ENCODE data around the gene RNF149.
A peak's percentile ranks its signal among the peaks of the same experiment; 100 is the strongest.

The RNF149 gene

DNA sequence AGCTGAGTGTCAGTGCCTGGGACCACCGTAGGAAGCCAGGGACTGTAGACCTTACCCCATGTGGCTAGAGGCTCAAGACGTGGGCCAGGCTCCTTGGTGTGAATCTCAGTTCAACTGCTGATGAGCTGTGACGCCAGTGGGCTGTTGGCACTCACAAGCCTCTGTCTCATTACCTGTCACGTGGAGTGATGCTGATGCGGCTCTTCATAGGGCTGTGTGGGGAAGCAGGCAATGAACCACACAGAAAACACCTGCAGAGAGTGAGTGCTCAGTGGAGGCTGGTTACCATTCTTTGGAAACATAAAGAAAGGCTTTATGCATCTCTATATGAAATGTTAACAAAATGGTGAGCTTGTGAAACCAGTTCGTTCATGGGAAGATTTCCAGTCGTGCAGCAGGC, 42.7 kb upstream of the RNF149 start:
- H3K4me3 ChIP-seq (ENCODE audit: low read length), result no peak overlapping the region
- no peak for DNase-seq (ENCODE audit: low read depth)
- TF ChIP-seq, protein P1, sequence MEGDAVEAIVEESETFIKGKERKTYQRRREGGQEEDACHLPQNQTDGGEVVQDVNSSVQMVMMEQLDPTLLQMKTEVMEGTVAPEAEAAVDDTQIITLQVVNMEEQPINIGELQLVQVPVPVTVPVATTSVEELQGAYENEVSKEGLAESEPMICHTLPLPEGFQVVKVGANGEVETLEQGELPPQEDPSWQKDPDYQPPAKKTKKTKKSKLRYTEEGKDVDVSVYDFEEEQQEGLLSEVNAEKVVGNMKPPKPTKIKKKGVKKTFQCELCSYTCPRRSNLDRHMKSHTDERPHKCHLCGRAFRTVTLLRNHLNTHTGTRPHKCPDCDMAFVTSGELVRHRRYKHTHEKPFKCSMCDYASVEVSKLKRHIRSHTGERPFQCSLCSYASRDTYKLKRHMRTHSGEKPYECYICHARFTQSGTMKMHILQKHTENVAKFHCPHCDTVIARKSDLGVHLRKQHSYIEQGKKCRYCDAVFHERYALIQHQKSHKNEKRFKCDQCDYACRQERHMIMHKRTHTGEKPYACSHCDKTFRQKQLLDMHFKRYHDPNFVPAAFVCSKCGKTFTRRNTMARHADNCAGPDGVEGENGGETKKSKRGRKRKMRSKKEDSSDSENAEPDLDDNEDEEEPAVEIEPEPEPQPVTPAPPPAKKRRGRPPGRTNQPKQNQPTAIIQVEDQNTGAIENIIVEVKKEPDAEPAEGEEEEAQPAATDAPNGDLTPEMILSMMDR (conservative IDR thresholded peaks at IDR 0.05; ENCODE audit: low read length), result no peak

DNA sequence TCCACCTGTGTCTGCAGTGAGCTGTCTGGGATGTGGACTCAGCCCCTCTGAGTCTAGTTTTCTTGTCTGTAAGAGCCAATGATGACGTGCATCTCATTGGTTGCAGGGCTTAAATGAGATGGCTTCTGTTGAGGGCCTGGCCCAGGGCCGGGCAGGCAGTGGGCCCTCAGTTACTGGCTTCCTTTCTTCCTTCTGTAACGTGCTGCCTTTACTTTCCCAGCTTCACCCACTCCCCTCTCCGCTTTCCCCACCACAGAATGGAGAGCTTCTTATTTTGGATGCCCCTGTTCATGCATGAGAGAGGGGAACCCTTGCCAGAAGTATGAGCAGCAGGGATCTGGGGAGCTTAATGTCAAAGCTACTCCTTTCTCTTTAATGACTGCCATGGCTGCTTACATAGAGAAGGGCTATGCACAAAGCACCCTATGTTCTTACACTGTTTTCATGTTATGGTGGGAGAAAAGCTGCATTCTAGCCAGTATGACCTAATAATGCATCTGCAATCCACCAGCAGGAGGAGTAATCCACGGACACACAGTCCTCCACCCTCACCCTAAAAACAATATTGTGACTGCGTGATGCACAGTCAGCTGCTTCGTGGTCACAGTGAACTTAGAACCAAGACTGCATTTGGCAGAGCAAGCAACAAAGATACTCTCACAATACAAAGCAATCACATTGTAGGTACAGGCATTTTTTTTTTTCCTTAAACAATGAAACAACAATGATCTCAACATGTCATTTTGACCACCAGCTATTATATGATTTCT, 41.6 kb upstream of the RNF149 start:
- TF ChIP-seq, protein P1 (conservative IDR thresholded peaks at IDR 0.05; ENCODE audit: low read length), result peak; percentile 47
- peak; percentile 29 for DNase-seq (ENCODE audit: low read depth)
- no peak overlapping the region for H3K4me3 ChIP-seq (ENCODE audit: low read length)

DNA sequence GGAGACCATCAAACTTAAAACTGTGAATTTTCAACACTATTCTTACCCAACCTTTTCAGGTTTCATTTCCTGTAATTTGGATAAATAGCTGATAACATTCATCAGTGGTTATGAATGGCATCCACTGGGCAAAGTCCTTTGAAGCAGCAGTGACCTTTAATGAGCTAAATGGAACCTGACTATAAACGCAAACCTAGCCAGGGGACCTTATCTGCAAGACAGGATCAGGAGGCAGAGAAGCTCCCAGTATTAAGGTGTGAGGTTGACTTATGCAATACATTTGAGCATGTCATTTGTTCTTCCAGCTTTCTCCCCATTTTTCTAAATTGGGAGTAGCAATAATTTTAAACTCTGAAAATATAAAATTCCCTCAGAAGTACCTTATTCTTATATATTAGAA, 40.4 kb upstream of the RNF149 start:
- H3K4me3 ChIP-seq (ENCODE audit: low read length), result no peak overlapping the region
- DNase-seq (ENCODE audit: low read depth), result no peak
- TF ChIP-seq, protein P1 (conservative IDR thresholded peaks at IDR 0.05; ENCODE audit: low read length), result no peak

DNA sequence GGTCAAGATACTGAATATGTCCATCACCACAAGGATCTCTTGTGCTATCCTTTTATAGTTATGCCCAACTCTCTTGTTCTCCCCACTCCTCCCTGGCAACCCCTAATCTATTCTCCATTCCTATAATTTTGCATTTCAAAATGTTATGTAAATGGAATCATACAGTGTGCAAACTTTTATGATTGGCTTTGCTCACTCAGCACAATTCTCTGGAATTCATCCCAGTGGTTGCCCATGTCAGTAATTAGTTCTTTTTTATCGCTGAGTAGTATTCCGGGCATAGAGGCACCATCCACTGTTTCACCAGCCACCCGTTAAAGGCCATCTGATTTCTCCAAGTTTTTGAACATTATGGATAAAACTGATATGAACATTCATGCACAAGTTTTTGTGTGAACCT, 38.4 kb upstream of the RNF149 start:
- TF ChIP-seq, protein P1 (conservative IDR thresholded peaks at IDR 0.05; ENCODE audit: low read length), result no peak
- no peak for DNase-seq (ENCODE audit: low read depth)
- no peak overlapping the region for H3K4me3 ChIP-seq (ENCODE audit: low read length)

DNA sequence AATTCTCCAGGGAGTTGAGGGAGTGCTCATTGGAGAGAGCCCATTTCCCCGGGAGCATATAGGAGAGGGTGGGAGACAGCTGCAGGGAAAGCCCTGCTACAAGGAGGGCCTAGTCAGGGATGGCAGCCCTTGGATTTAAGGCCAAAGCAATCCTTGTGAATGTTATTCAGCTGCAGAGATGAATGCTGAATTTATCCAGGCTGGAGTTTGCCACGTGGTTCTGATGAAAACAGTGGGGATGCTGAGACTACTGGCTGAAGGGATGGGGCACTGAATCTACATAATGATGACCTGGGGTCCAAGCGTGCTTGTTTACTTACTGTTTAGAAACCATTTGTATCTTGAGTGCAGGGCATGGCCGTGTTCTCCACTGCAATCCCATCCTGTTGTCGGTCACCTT, 35.6 kb upstream of the RNF149 start:
- DNase-seq (ENCODE audit: low read depth), result no peak
- H3K4me3 ChIP-seq (ENCODE audit: low read length), result no peak overlapping the region
- TF ChIP-seq, protein P1 (conservative IDR thresholded peaks at IDR 0.05; ENCODE audit: low read length), result no peak

DNA sequence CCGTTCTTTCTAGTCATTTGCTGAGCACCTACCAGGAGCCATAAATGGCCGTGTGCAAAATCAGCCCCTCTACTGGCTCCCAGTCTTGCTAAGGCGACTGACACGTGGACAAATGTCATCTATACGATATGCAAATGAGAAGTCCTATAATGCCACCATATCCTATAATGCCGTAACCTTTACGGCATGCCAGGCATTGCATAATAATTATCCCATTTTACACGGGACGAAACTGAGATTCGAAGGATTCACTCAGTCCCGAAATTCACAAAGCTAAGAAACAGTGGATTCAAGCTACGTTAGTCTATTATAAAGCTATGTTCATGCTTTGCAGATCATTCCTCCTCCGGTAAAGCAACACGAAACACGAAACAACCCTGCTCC, 34.1 kb upstream of the RNF149 start:
- TF ChIP-seq, protein P1 (conservative IDR thresholded peaks at IDR 0.05; ENCODE audit: low read length), result no peak
- DNase-seq (ENCODE audit: low read depth), result no peak
- H3K4me3 ChIP-seq (ENCODE audit: low read length), result peak overlapping the region; percentile 46

DNA sequence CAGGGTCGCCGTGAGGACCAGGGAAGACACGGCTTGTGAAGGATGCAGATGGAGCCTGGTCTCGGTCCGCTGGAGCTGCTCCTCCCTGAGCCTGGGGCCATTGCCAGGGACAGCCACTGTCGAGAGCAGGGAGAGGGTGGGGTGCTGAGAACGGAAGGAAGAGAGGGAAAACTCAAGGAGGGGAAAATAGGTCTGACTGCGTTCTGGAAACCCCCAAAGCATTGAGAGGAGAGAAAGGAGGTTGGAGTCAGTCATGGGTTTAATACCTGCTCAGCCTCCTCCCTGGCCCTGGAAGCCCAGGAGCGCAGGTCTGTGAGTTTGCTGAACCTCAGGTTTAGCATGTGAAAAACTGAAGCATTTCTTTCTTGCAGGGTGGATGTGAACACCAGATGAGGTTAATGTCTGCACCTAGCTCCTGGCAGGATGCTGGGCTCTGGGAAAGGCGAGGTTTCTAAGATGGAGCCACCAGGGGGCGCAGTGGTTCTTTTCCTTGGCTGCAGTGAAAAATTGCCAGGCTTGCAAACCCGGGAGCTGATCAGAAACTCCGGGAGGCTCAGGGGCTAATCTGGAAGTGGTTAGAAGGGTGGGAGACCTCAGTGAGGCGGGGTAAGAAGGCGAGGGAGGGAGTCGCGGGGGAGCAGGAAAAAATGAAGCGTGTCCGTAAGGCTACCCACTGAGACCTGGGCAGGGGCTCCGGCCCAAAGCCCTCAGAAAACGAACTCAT, 33.6 kb upstream of the RNF149 start:
- peak overlapping the region; percentile 46 for H3K4me3 ChIP-seq (ENCODE audit: low read length)
- TF ChIP-seq, protein P1 (conservative IDR thresholded peaks at IDR 0.05; ENCODE audit: low read length), result peak; percentile 87

More for the DNA sequence above, 33.6 kb upstream of the RNF149 start:
- peak; percentile 63 for DNase-seq (ENCODE audit: low read depth)

Measured in AG10803 (cell line).